ENCODE data around the gene CAMK2G. TPM values are rescaled to one million over a fixed set of nuclear protein-coding genes. Genes with fewer than 3 reads are reported as not detected.

CAMK2G gene
- polyA plus RNA-seq, 3 donors: 1.7 to 60.7 (median 3.0) TPM

- TF ChIP-seq CTCF (IDR thresholded peaks at IDR 0.05): peak; percentile 48
- peaks cover 23 to 34% of the 10 kb centered on the region in 2 donors for H3K36me3 ChIP-seq (replicated peaks in 1 of 2; ENCODE audit: control insufficient read depth in 1 of 2, insufficient read depth in 2 of 2, low read length in 2 of 2)
- Mint-ChIP-seq H3K27me3 (ENCODE audit: low read depth in 3 of 3) (peaks cover 0 to 4% (median 0%) of the 10 kb centered on the region in 3 donors), H3K4me3 (no peak overlapping the region), H3K9me3 (no peaks in the 10 kb centered on the region), H3K36me3 (peaks cover 33 to 49% of the 10 kb centered on the region in 2 donors), H3K4me1 (peaks cover 56% of the 10 kb centered on the region), H3K27ac (peak overlapping the region in 1 of 7 donors; percentile 92)
- intact Hi-C loops (cut with micrococcal nuclease): loop anchor here in 1 of 2 donors (5.0 kb wide), 1 partner anchor 62 kb away; no protein-coding TSS in a partner anchor
- H2AFZ ChIP-seq (ENCODE audit: insufficient read depth, low read depth, low read length, poor library complexity, severe bottlenecking): no peak overlapping the region
- no peaks in the 10 kb centered on the region for H3K9me3 ChIP-seq (replicated peaks in 1 of 2; ENCODE audit: control insufficient read depth in 1 of 2, insufficient read depth in 1 of 2, low read length in 2 of 2)
- no peak for DNase-seq
- H3K4me1 ChIP-seq (ENCODE audit: control insufficient read depth in 1 of 2, insufficient read depth in 2 of 2, low read length in 2 of 2): peaks cover 56 to 59% of the 10 kb centered on the region in 2 donors
- no peak overlapping the region for H3K4me3 ChIP-seq (replicated peaks in 1 of 3; ENCODE audit: low read depth in 2 of 3, low read length in 3 of 3)
- no peak overlapping the region for H3K27ac ChIP-seq (ENCODE audit: low read depth in 1 of 2, low read length in 2 of 2)
- no peak overlapping the region for H3K9ac ChIP-seq (ENCODE audit: insufficient read depth, low read length, poor library complexity, severe bottlenecking)
- no peaks in the 10 kb centered on the region for H3K27me3 ChIP-seq (ENCODE audit: control insufficient read depth in 2 of 2, insufficient read depth in 2 of 2, low read length in 2 of 2)
- H3K79me2 ChIP-seq (ENCODE audit: insufficient read depth, low read length): peaks cover 14% of the 10 kb centered on the region
- WGBS (ENCODE audit: insufficient coverage): 97% methylated on average over 12 of the region's 22 CpGs
- no peak overlapping the region for H3K4me2 ChIP-seq (replicated peaks; ENCODE audit: extremely low read depth, low read length, poor library complexity, severe bottlenecking)
- no peaks in the 10 kb centered on the region for H4K20me1 ChIP-seq (ENCODE audit: insufficient read depth, low read length)
Observed at GRCh38 chr10:73814896-73815718, 59.2 kb downstream of the CAMK2G start.

GRCh38 chr10:73814276-73814895 lies 60.0 kb downstream of the CAMK2G start:
- Histone ChIP-seq H3K36me3 (replicated peaks in 1 of 2; ENCODE audit: control insufficient read depth in 1 of 2, insufficient read depth in 2 of 2, low read length in 2 of 2) (peaks cover 21 to 36% of the 10 kb centered on the region in 2 donors), H3K27ac (ENCODE audit: low read depth in 1 of 2, low read length in 2 of 2) (no peak overlapping the region), H3K27me3 (ENCODE audit: control insufficient read depth in 2 of 2, insufficient read depth in 2 of 2, low read length in 2 of 2) (no peaks in the 10 kb centered on the region), H3K4me2 (replicated peaks; ENCODE audit: extremely low read depth, low read length, poor library complexity, severe bottlenecking) (no peak overlapping the region), H2AFZ (ENCODE audit: insufficient read depth, low read depth, low read length, poor library complexity, severe bottlenecking) (no peak overlapping the region), H3K9ac (ENCODE audit: insufficient read depth, low read length, poor library complexity, severe bottlenecking) (no peak overlapping the region), H3K4me3 (replicated peaks in 1 of 3; ENCODE audit: low read depth in 2 of 3, low read length in 3 of 3) (no peak overlapping the region), H3K79me2 (ENCODE audit: insufficient read depth, low read length) (peaks cover 22% of the 10 kb centered on the region), H3K4me1 (ENCODE audit: control insufficient read depth in 1 of 2, insufficient read depth in 2 of 2, low read length in 2 of 2) (peaks cover 59% of the 10 kb centered on the region in 2 donors), H4K20me1 (ENCODE audit: insufficient read depth, low read length) (no peaks in the 10 kb centered on the region), H3K9me3 (replicated peaks in 1 of 2; ENCODE audit: control insufficient read depth in 1 of 2, insufficient read depth in 1 of 2, low read length in 2 of 2) (no peaks in the 10 kb centered on the region)
- peaks cover 56% of the 10 kb centered on the region for H3K4me1 Mint-ChIP-seq
- peaks cover 0 to 2% (median 0%) of the 10 kb centered on the region in 3 donors for H3K27me3 Mint-ChIP-seq (ENCODE audit: low read depth in 3 of 3)
- no peak for TF ChIP-seq CTCF (IDR thresholded peaks at IDR 0.05)
- WGBS (ENCODE audit: insufficient coverage): 100% methylated on average over 5 of the region's 13 CpGs
- intact Hi-C loops (cut with micrococcal nuclease): loop anchor here in 1 of 2 donors (5.0 kb wide), 1 partner anchor 63 kb away; no protein-coding TSS in a partner anchor
- peaks cover 33 to 52% of the 10 kb centered on the region in 2 donors for H3K36me3 Mint-ChIP-seq
- H3K9me3 Mint-ChIP-seq: no peaks in the 10 kb centered on the region
- H3K4me3 Mint-ChIP-seq: no peak overlapping the region
- no peak for DNase-seq
- H3K27ac Mint-ChIP-seq: no peak overlapping the region
